Head of caudate nucleus (tissue), 42 donors: Measurements from ENCODE around the gene XYLT1.
"Not testable (repeated sequence)": the region's sequence is repeated elsewhere in the genome, so short reads cannot be mapped to it uniquely, and the experiment has no call there.

Experiments used
- DNase-seq, 42 donors: peaks; one replicate each; pipeline versions ENCODE4 v3.0.0 to v3.0.0-alpha.2; 2020 to 2021; ENCODE audit warnings: mixed read lengths in 7 of 42
- intact Hi-C: fragments of 100-400 bp; cut with DNase I; formaldehyde crosslinking; loops from one replicate; pipeline ENCODE4 v1.15.0; 2022

Gene XYLT1

DNA sequence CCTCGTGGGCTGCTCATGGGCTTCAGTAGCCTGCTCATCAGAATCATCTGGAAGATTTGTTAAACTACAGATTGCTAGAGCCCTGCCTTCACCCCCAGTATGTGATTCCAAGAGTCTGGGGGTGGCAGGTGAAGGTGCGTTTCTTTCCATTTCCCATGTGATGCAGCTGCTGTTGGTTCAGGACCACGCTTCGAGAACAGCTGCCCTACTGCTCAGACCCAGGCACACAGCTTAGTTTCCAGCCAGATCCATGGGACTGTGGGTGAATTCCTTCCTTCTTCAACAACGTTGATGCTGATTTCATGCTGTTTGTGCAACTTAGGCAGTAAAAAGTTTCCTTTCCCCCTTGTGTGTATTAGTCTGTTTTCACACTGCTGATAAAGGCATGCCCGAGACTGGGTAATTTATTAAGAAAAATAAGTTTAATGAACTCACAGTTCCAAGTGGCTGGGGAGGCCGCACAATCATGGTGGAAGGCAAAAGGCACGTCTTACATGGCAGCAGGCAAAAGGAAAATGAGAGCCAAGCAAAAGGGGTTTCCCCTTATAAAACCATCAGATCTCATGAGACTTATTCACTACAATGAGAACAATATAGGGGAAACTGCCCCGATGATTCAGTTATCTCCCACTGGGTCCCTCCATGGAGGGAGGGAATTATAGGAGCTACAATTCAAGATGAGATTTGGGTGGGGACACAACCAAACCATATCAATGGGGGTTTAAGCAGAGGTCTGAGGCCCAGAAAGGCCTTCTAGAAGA lies 159.2 kb downstream of the XYLT1 start:
- intact Hi-C loops: no loop called here
- DNase-seq: no peak

DNA sequence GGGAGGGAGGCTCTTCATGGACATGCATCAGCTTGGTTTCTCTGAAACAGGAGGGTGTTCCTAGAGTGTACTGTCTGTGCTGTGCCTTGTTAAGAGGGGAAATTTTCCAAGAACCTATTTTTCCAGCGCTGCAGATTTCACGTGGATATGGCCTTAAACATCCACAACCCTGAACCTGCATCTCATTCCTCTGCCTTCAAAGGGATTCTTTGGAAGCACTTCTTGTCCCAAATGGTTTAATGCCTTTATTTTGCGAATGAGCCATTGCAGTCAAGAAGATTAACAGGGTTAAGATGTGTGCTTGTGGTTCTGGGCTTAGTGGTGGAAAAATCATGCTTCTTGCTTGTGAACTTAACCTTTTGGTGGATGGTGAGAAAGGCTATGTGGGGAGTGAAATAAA lies 161.2 kb downstream of the XYLT1 start:
- intact Hi-C loops: no loop called here
- no peak for DNase-seq

DNA sequence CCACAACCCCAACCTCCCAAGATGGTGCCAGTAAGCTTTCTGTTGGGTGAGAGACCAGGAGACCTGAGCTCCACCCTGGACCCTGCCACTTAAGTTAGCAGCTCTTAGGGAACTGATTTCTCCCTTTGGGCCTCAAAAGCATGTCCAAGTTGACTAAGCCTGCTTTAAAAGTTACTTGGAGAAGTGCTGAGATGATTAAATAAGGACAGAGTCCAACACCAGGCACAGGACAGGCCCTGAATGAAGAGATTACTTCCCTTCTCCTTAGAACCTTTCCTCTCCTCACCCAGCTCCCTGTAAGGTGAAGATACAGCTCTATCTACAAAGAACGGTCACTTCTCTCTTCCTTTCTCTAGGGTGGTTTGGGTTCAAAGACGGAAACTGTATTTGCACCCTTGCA lies 162.6 kb downstream of the XYLT1 start:
- no peak for DNase-seq
- intact Hi-C loops: no loop called here

DNA sequence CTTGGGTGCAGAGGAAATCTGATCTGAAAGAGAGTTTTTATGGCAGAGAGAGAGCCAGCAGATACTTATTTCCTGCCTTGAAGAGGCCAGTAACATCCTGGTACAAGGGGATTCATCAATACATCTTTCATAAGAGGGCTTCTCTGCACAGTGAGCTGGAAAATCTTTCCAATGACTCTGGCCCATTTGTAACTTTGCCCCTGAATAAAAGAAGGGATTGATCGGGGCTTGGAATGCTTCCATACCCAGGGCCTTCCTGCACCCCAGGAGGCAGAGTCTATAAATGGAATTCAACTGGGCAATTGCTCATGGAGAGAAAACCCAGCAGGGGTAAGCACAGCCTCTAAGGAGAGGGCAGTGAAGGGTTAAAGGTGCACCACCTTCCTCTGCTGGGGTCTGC lies 163.3 kb downstream of the XYLT1 start:
- intact Hi-C loops: no loop called here
- no peak for DNase-seq

DNA sequence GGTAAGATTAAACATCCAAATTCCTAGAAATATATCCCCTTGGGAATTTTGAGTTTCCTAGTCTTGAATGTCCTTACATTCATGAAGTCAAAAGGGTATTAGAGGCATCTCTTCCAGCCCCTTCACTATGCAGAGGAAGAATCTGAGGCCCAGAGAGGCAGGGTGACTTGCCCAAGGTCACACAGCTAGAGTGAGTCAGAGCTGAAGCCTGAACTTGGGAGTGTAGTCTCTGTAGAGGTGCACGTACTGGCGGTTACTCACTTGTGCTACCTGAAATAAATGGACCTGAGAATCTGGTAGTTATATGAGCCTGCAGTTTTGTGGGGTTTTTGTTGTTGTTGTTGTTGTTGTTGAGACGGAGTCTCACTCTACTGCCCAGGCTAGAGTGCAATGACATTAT lies 164.0 kb downstream of the XYLT1 start:
- intact Hi-C loops: no loop called here
- DNase-seq: no peak

DNA sequence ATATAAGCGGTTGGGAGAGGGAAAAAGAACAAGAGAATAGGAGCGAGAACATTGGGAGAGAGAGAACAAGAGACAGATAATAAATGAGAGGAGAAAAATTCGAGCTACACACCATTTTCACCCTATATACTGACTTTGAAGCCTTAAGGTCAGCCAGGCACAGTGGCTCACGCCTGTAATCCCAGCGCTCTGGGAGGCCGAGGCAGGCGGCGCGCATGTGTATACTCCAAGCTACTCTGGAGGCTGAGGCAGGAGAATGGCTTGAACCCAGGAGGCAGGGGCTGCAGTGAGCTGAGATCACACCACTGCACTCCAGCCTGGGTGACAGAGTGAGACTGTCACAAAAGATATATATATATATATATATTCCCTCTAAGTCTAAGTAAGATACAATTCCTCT lies 164.5 kb downstream of the XYLT1 start:
- intact Hi-C loops, DNase-seq: not testable (repeated sequence)

DNA sequence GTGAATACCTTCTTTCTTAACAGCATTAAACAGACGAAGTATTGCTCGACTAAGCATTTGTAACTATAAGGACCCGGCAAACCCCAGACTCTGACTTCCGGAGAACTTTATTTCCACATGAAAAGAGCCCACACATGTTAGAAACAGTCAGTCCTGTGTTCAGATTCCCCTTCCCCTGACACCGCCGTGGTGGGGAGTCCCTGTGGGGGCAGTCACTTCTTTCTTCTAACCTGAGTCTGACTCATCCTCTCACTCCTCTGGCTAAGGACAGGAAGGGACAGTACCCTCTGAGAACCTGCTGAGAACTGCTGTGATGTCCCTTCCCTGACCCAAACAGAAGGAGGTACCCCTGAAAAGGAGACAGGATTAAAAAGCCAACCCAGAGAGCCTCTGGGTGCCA lies 165.1 kb downstream of the XYLT1 start:
- intact Hi-C loops: no loop called here
- no peak for DNase-seq

DNA sequence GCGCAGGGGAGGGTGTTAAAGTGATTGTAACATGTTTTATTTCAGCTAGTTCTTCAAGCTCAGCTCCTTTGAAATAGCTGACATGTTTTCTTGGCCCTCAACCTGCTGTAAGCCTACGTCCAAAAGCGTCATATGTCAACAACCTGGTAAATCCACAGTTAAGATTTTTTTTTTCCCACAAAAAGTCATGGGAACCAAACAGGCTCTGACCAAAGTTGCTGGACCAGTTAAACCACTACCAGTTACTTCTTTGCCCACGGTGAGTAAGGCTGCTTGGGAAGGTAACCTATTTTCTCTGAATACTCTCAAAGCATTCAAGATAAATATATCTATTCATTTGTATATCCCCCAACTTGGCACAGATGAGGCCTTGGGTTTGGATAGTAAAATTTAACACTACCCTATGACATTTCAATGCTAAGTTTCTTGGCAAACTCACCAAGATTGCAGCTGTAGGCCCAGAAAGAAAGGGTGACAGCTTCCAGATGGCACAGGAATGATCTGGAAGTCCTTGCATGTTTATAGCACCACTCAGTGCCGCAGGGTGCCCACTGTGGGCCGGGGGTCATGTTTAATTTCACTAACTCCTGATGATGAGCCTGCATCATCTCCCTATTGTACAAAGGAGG lies 166.2 kb downstream of the XYLT1 start:
- intact Hi-C loops: no loop called here
- DNase-seq: no peak

DNA sequence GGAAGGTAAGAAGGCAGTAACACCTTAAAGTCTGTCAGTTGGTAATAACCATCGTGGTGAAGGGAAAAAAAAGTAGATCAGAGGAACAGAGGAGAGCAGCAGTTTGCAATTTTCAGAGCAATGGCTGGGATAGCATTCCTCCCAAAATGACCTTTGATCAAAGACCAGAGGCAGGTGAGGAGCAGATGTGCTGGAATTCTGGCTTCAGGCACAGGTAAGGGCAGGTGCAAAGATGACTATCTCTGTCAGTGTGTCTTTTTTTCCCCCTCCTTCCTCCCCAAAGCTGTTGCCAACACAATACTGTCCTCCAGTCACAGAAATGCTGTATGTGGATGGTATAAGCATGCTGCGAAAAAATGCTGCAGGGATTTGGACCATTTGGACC lies 166.7 kb downstream of the XYLT1 start:
- DNase-seq: no peak
- intact Hi-C loops: no loop called here

DNA sequence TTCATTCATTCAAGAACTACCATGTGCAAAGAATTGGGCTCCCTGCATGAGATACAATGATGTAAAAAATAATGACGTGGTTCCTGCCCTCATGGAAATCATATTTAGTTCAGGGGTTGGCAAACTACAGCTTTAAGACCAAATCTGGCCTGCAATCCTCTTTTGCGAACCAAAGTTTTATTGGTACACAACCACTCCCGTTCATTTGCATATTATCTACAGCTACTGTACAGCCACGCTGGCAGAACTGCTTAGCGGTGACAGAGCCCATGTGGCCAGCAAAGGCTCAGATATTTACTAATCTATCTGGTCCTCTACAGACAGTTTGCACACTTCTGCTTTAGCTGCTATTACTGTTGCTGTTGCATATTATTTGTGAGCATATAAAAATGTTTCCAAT lies 167.7 kb downstream of the XYLT1 start:
- intact Hi-C loops: no loop called here
- no peak for DNase-seq

DNA sequence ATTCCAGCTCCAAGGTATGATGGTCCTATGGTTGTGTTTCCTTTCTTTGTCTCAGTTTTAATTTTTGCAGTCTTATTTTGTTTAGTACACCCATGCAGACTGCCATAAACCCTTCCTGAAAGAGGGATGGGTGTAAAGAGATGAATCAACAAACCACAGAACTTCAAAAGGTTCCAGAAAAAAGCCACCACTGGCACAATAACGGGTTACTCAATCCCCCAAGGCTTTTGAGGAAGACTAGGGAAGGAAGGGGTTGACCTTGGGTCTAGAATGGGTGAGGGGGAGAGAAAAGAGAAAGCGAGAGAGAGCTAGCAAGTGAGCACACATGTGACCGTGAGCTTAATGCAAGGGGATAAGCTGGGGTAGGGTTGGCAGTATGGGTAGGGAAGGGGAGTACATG lies 168.1 kb downstream of the XYLT1 start:
- intact Hi-C loops: no loop called here
- DNase-seq: no peak

DNA sequence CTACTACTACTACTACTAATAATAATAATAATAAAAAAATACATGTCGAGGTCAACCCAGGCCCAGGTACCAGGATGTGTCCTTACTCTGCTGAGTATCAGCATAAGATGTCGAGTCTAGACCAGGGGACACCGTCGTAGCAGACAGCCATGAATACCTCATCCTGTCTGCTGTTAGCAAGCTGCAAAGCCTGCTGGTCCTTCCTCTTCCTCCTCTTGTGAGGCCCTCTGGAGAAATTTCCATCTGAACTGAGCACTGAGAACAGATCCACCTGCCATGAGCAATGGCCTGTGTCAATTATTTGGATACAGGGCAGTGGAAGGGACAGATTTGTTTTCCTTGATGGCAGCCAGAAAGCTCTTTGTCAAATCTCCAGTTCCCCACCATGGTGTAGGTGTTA lies 168.5 kb downstream of the XYLT1 start:
- intact Hi-C loops: no loop called here
- no peak for DNase-seq

DNA sequence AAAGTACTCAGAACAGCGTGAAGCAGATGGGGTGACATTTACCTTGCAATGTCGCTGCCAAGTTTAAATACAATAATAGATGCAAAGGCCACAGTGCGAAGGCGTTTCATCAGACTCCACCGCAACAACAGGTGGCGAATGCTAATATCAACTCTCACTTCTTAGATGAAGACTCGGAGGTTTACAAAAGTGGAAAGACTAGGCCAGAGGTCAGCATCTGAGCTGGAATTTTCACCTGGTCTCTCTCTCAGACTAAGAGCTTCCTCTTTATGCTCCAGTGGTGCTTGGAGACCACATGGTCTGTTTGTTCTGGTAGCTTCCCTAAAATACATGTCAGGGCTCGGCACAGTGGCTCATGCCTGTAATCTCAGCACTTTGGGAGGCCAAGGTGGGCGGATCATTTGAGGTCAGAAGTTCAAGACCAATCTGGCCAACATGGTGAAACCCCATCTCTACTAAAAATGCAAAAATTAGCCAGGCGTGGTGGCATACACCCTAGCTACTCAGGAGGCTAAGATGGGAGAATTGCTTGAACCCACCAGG lies 169.1 kb downstream of the XYLT1 start:
- intact Hi-C loops: no loop called here
- DNase-seq: no peak

DNA sequence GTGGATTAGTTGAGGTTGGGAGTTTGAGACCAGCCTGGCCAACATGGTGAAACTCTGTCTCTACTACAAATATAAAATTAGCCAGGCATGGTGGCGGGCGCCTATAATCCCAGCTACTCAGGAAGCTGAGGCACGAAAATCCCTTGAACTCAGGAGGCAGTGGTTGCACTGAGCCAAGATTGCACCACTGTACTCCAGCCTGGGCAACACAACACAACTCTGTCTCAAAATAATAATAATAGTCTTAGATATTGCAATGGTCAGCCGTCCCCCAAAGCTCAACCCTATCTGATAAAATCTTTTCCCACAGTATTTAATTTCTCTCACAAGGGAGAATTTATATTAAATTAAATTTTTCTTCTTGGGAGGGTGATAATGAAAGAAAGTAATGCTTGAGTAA lies 169.6 kb downstream of the XYLT1 start:
- intact Hi-C loops: no loop called here
- DNase-seq: no peak

DNA sequence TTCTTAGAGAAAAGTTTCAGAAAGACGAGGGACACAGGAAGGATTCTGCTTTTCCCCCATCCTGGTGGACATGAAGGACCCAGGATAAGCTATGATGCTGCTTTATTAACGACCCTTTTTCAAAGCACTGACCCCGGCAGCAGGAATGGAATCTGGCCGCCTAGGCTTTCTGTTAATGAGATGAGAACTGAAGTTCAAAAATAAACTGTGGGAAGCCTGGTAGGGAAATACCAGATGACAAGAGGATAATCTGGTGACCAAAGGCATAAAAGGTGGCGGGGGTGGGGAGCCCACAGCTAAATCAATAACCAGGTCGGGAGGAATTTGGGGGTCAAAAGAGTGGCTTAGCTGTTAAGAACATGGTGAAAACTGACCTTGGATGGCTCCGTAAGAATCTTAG lies 171.0 kb downstream of the XYLT1 start:
- intact Hi-C loops: no loop called here
- no peak for DNase-seq

DNA sequence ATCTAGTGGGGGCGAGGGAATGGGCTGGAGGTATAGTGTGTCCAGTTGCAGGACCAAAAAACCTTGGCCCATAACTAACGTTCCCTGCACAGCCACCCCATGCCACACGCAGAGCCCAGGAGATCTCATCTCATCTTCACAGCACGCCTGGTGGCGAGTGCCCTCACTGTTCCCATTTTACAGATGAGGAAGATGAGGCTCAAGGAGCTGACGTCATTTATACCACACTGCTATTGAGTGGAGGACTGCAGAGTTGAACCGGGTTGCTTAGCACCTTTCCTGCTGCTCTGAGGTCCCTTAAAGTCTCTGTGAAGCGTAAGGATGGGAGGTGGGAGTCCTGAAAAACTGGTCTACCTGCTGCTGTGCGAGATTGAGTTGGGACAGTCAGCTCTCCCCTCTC lies 172.5 kb downstream of the XYLT1 start:
- intact Hi-C loops: no loop called here
- DNase-seq: no peak

DNA sequence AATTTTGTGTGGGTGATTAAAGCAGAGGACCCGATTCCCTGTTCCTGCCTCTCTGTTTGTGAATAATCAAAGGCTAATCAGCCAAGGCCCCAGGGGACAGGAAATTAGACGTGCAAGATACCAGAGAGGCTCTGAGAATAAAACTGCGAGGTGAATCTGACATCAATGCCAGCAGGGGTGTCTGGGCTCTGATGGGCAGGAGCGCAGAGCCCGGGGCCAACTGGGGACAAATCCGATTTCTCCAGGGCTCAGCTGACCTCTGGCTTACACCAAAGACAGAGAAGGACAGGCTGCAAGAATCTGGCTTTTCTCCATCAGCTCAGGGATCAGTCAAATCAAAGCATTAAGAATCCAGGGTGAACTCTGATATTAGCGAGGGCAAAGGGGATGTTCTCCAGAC lies 174.3 kb downstream of the XYLT1 start:
- no peak for DNase-seq
- intact Hi-C loops: no loop called here

DNA sequence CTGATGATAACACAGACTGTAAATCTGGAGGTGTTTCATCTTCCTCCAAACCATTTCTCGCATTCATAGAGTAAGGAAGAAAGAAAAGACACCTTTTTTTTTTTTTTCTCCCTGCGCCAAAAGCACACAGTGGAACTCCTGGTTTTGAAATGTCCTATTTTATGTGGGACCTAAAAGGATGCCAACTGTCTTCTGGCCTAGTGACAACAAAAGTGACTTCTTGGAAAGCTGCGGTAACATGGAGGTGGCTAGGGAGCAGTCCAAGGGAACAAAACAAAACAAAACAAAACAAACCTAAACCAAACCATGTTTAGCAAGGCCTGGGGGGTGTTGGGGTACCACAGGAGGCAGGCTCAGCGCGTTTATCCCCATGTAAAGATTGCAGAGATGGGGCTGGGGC lies 174.8 kb downstream of the XYLT1 start:
- intact Hi-C loops: no loop called here

DNA sequence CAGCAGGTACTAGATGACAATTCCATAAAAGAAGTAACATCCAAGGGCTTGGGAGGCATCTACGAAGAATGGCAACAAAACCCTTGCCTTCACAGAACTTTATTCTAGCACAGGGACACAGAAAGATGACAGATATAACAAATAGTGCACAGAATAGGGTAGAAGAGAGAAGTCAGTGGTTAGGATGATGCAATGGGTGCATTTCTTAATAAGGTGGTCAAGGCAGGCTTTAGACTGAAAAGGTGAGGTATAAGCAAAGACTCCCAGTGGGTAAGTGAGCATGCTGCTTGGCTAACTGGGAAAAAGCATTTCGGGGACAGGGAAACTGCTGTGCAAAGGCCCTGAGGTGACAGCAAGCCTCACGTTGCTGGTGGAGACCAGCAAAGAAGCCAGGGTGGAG lies 175.9 kb downstream of the XYLT1 start:
- no peak for DNase-seq
- intact Hi-C loops: no loop called here

More for the DNA sequence above, 174.8 kb downstream of the XYLT1 start:
- DNase-seq: no peak

DNA sequence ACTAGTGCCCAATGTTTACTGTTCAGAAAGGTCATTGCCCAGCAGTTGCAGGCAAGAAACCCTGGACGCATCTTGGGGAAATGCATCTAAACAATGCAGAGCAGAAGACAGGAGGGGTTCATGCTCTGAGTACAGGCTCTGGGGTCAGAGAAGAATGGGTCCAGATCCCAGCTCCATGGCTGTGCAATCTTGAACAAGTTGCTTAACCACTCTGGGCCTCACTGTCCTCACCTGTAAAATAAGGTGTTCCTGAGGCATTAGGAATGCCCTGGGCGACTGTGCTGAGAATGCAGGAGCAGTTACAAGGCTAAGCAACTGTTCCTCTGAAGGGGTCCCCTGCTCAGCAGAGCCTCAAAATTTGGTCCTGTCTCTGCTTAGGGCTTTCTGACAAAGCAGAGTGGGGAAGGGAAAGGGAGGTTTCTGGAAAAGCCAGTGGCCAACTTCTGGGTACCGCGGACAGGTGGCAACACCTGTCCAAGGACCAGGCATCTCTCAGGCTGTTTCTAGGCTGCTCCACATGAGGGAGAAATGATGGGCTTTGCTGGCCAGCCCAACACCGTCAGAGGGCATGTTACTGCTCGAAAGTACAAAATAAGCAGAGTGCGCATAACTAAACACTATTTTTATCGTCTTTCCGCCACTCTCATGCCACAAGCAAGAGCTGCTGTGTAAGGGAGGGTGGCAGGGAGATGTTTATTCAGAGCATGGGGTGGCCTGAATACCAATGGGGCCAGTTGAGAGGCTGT lies 176.8 kb downstream of the XYLT1 start:
- intact Hi-C loops: no loop called here
- DNase-seq: no peak
